Breast epithelium (tissue), 3 donors: Measurements from ENCODE around the gene HOXA6.

Experiments
- CTCF ChIP-seq, 3 donors: fragments of 450-650 bp; IDR thresholded peaks; one replicate each; pipeline ENCODE4 v1.5.1; 2016 to 2017; ENCODE audit warnings: antibody characterized with exemption in 3 of 3, mild to moderate bottlenecking in 3 of 3, moderate library complexity in 3 of 3
- POLR2A ChIP-seq: fragments of 450-650 bp; IDR thresholded peaks from one replicate; pipeline ENCODE4 v1.6.1; 2016; ENCODE audit warnings: antibody characterized with exemption, mild to moderate bottlenecking, moderate library complexity

- no peak for TF ChIP-seq CTCF (IDR thresholded peaks at IDR 0.05)
- TF ChIP-seq POLR2A = no peak
These were observed 36.2 kb upstream of the HOXA6 start for GRCh38 chr7:27183682-27184336.
